ENCODE measurements around the gene KIAA1958. TPM values are rescaled to one million over a fixed set of nuclear protein-coding genes. Genes with fewer than 3 reads are reported as not detected.
A peak's percentile ranks its signal among the peaks of the same experiment; 100 is the strongest.

The KIAA1958 gene
- total and polyA plus RNA-seq, 4 donors = 0.99 to 7.1 (median 3.3) TPM

GRCh38 chr9:112484607-112485006 lies 2.0 kb upstream of the KIAA1958 start:
- no peak overlapping the region for H3K9ac ChIP-seq (ENCODE audit: low read depth in 1 of 2, low read length in 2 of 2)
- no peak for TF ChIP-seq EGR1 (IDR thresholded peaks at IDR 0.05; ENCODE audit: low read depth in 2 of 2)
- TF ChIP-seq NR2F2 (IDR thresholded peaks at IDR 0.05) = no peak
- TF ChIP-seq YY1 (IDR thresholded peaks at IDR 0.05) = no peak
- no peak for TF ChIP-seq HNF4G (IDR thresholded peaks at IDR 0.05)
- no peak for TF ChIP-seq REST (IDR thresholded peaks at IDR 0.05)
- no peak for TF ChIP-seq SP1 (IDR thresholded peaks at IDR 0.05)
- TF ChIP-seq CTCF (IDR thresholded peaks at IDR 0.05; ENCODE audit: low read depth, low read length, missing input control) = no peak
- TF ChIP-seq FOXA1 (IDR thresholded peaks at IDR 0.05) = no peak
- TF ChIP-seq HNF4A (conservative IDR thresholded peaks at IDR 0.05) = no peak
- no peak for TF ChIP-seq RXRA (IDR thresholded peaks at IDR 0.05)
- TF ChIP-seq JUND (IDR thresholded peaks at IDR 0.05) = no peak
- no peak for TF ChIP-seq MAX (IDR thresholded peaks at IDR 0.05)
- no peak for TF ChIP-seq ATF3 (IDR thresholded peaks at IDR 0.05)
- H3K27me3 ChIP-seq (ENCODE audit: control insufficient read depth in 4 of 4, insufficient read depth in 4 of 4, low read length in 3 of 4) = no peaks in the 10 kb centered on the region
- H3K27ac ChIP-seq (ENCODE audit: low read depth in 1 of 2, low read length in 2 of 2) = no peak overlapping the region
- WGBS = 46% methylated on average over 2 of the region's 2 CpGs
- H3K36me3 ChIP-seq (ENCODE audit: control insufficient read depth in 4 of 4, insufficient read depth in 3 of 4, low read depth in 1 of 4, low read length in 3 of 4) = no peaks in the 10 kb centered on the region
- DNase-seq (ENCODE audit: low spot score) = no peak
- H3K9me3 ChIP-seq (ENCODE audit: control insufficient read depth in 4 of 4, low read length in 3 of 4) = no peaks in the 10 kb centered on the region
- no peak overlapping the region for H3K4me3 ChIP-seq (ENCODE audit: low read depth in 1 of 3, low read length in 3 of 3)
- H3K4me1 ChIP-seq (ENCODE audit: control insufficient read depth in 4 of 4, insufficient read depth in 4 of 4, low read length in 3 of 4) = peaks cover 1 to 22% (median 8%) of the 10 kb centered on the region in 4 donors

GRCh38 chr9:112485574-112485973 lies 1.1 kb upstream of the KIAA1958 start:
- WGBS = 89% methylated on average over 3 of the region's 3 CpGs
- Histone ChIP-seq H3K27ac (ENCODE audit: low read depth in 1 of 2, low read length in 2 of 2) (no peak overlapping the region), H3K36me3 (ENCODE audit: control insufficient read depth in 4 of 4, insufficient read depth in 3 of 4, low read depth in 1 of 4, low read length in 3 of 4) (no peaks in the 10 kb centered on the region), H3K4me1 (ENCODE audit: control insufficient read depth in 4 of 4, insufficient read depth in 4 of 4, low read length in 3 of 4) (peaks cover 1 to 29% (median 11%) of the 10 kb centered on the region in 4 donors), H3K9ac (ENCODE audit: low read depth in 1 of 2, low read length in 2 of 2) (peak overlapping the region in 1 of 2 donors; percentile 36), H3K27me3 (ENCODE audit: control insufficient read depth in 4 of 4, insufficient read depth in 4 of 4, low read length in 3 of 4) (no peaks in the 10 kb centered on the region), H3K9me3 (ENCODE audit: control insufficient read depth in 4 of 4, low read length in 3 of 4) (no peaks in the 10 kb centered on the region), H3K4me3 (ENCODE audit: low read depth in 1 of 3, low read length in 3 of 3) (no peak overlapping the region)
- no peak for DNase-seq (ENCODE audit: low spot score)
- TF ChIP-seq NR2F2 (IDR thresholded peaks at IDR 0.05) (no peak), RXRA (IDR thresholded peaks at IDR 0.05) (no peak), YY1 (IDR thresholded peaks at IDR 0.05) (no peak), FOXA1 (IDR thresholded peaks at IDR 0.05) (no peak), CTCF (IDR thresholded peaks at IDR 0.05; ENCODE audit: low read depth, low read length, missing input control) (no peak), ZBTB33 (IDR thresholded peaks at IDR 0.05) (no peak), REST (IDR thresholded peaks at IDR 0.05) (no peak), HNF4A (conservative IDR thresholded peaks at IDR 0.05) (no peak), FOXA2 (IDR thresholded peaks at IDR 0.05) (no peak), EGR1 (IDR thresholded peaks at IDR 0.05; ENCODE audit: low read depth in 2 of 2) (no peak), TAF1 (conservative IDR thresholded peaks at IDR 0.05) (no peak), HNF4G (IDR thresholded peaks at IDR 0.05) (no peak), SP1 (IDR thresholded peaks at IDR 0.05) (no peak), JUND (IDR thresholded peaks at IDR 0.05) (no peak), MAX (IDR thresholded peaks at IDR 0.05) (no peak)

All from liver (tissue), 9 donors.